ENCODE results near the gene TMEM161B.
"Not testable (repeated sequence)": the region's sequence is repeated elsewhere in the genome, so short reads cannot be mapped to it uniquely, and the experiment has no call there.

Gene TMEM161B

GRCh38 chr5:88188458-88189132 lies 80.0 kb downstream of the TMEM161B start:
- no peak for DNase-seq (ENCODE audit: low read depth in 2 of 2, low spot score in 1 of 2)

- no peak for DNase-seq (ENCODE audit: low read depth in 2 of 2, low spot score in 1 of 2)
Observed at GRCh38 chr5:88183255-88183654, 85.4 kb downstream of the TMEM161B start.

GRCh38 chr5:88177486-88177885 lies 91.2 kb downstream of the TMEM161B start:
- DNase-seq (ENCODE audit: low read depth in 2 of 2, low spot score in 1 of 2), result not testable (repeated sequence)

GRCh38 chr5:88172847-88173758 lies 95.5 kb downstream of the TMEM161B start:
- no peak for DNase-seq (ENCODE audit: low read depth in 2 of 2, low spot score in 1 of 2)

- no peak for DNase-seq (ENCODE audit: low read depth in 2 of 2, low spot score in 1 of 2)
Observed at GRCh38 chr5:88159591-88159990, 109.1 kb downstream of the TMEM161B start.

- DNase-seq (ENCODE audit: low read depth in 2 of 2, low spot score in 1 of 2), result no peak
Observed at GRCh38 chr5:88158056-88158455, 110.6 kb downstream of the TMEM161B start.

- DNase-seq (ENCODE audit: low read depth in 2 of 2, low spot score in 1 of 2), result no peak
Observed at GRCh38 chr5:88154891-88155290, 113.8 kb downstream of the TMEM161B start.

GRCh38 chr5:88150747-88151146 lies 117.9 kb downstream of the TMEM161B start:
- no peak for DNase-seq (ENCODE audit: low read depth in 2 of 2, low spot score in 1 of 2)

GRCh38 chr5:88145611-88146467 lies 122.8 kb downstream of the TMEM161B start:
- no peak for DNase-seq (ENCODE audit: low read depth in 2 of 2, low spot score in 1 of 2)

GRCh38 chr5:88145221-88145610 lies 123.4 kb downstream of the TMEM161B start:
- DNase-seq (ENCODE audit: low read depth in 2 of 2, low spot score in 1 of 2), result no peak
